ENCODE results near the gene C2orf92. TPM values are rescaled to one million over a fixed set of nuclear protein-coding genes. Genes with fewer than 3 reads are reported as not detected.
A peak's percentile ranks its signal among the peaks of the same experiment; 100 is the strongest.

The C2orf92 gene
- total RNA-seq, 2 experiments from 2014 or later: 4.0 to 5.5 TPM

DNA sequence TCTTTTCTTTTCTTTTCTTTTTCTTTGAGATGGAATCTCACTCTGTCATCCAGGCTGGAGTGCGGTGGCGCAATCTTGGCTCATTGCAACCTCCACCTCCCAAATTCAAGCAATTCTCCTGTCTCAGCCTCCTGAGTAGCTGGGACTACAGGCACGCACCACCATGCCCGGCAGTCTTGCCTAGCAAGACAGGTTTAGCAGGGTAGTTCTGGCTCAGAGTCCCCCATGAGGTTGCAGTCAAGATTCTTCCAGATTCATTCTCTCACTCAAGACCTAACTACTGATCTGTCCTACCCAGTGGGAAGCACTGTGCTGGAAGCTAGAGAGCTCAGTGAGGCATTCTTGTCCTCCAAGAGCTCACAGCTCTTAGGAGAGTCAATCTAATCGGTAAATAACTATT lies 26.2 kb downstream of the C2orf92 start:
- Mint-ChIP-seq H3K9me3 (ENCODE audit: insufficient read depth) (no peaks in the 10 kb centered on the region), H3K27me3 (ENCODE audit: low read depth) (peaks cover 2% of the 10 kb centered on the region), H3K4me3 (no peak overlapping the region), H3K27ac (no peak overlapping the region), H3K36me3 (ENCODE audit: low read depth) (no peaks in the 10 kb centered on the region), H3K4me1 (ENCODE audit: low read depth) (peaks cover 13% of the 10 kb centered on the region)
- DNase-seq: no peak
- ChIA-PET POLR2A (interaction anchor here (0.7 to 3.3 kb wide), 3 partner anchors 32 to 1173 kb away, joined by 5 to 20 read pairs (median 5); partner anchors contain the start of genes ACTR1B and COX5B), CTCF (interaction anchor here (1.2 to 7.5 kb wide), 10 partner anchors 16 to 105 kb away, joined by 3 to 176 read pairs (median 20); partner anchors contain the start of genes ACTR1B, ANKRD36B, COX5B and ZAP70)
- ATAC-seq: no peak

DNA sequence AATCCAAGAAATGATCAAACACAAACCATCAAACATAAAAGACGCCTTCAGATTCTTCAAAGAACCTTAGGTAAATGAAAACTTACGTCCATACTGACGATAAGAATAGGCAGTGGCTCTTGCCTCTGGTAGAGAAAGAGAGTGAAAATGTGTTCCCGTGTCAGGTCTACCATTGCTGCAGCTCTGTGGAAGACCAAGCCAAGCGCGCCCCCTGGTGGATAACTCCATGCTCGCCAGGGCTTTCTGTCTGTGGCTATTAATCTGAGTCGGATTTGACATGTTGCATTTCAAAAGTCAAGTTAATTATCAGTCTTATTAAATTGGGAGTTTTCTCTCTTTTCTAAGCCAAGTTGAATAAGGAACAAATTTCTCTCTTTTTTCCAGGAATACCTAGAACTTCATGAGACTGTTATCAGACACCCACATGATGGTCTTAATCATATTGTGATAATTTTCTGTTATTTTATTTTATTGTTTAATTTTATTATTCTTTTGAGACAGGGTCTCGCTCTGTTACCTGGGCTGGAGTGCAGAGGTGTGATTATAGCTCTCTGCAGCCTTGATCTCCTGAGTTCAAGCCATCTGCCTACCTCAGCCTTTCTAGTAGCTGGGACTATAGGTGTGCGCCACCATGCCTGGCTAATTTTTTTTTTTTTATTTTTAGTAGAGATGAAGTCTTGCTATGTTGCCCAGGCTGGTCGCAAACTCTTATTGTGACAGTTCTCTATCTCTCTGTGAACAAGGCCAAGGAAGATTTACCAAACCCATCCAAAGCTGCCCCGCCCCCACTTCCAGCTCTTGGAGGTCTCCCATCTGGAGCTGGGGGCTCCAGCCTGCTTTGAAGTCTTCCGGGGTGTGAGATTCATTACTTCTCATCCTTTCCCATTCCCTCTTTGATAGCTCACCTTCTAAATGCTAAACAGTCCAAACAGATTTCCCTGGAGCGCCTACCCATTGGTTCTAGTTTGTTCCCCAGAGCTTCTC lies 28.0 kb downstream of the C2orf92 start:
- ChIA-PET CTCF (interaction anchor here (0.7 to 7.5 kb wide), 28 partner anchors 9 to 1634 kb away, joined by 3 to 176 read pairs (median 6); partner anchors contain the start of genes ACTR1B, ANKRD36B, COX5B and ZAP70), POLR2A (interaction anchor here (0.7 to 3.3 kb wide), 5 partner anchors 34 to 1546 kb away, joined by 3 to 20 read pairs (median 7); partner anchors contain the start of genes ACTR1B and COX5B)
- Mint-ChIP-seq H3K4me3 (peak overlapping the region; percentile 10), H3K27me3 (ENCODE audit: low read depth) (peaks cover 2% of the 10 kb centered on the region), H3K9me3 (ENCODE audit: insufficient read depth) (no peaks in the 10 kb centered on the region), H3K36me3 (ENCODE audit: low read depth) (no peaks in the 10 kb centered on the region), H3K4me1 (ENCODE audit: low read depth) (peaks cover 13% of the 10 kb centered on the region), H3K27ac (no peak overlapping the region)
- DNase-seq (peak; percentile 96), ATAC-seq (peak; percentile 93)

DNA sequence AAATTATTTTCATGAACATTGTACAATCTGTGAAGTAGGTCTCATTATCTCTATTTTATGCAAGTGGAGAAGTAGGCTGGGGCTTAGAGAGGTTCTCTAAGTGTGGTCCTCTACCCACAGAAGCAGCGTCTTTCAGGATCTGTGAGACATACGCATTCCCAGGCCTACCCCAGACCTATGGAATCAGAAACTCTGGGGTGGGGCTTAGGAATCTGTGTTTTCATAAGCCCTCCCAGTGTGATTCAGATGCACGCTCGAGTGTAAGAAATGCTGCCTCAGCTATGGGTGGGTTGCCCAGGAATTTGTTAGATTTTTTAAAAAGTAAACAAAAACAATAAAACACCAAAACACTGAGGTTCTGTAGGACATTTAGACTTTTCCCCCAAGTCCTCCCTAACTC lies 29.0 kb downstream of the C2orf92 start:
- ATAC-seq: no peak

GRCh38 chr2:97699765-97700444 lies 30.4 kb downstream of the C2orf92 start:
- peak; percentile 84 for DNase-seq
- Mint-ChIP-seq H3K9me3 (ENCODE audit: insufficient read depth) (no peaks in the 10 kb centered on the region), H3K27ac (no peak overlapping the region), H3K4me3 (no peak overlapping the region), H3K4me1 (ENCODE audit: low read depth) (peaks cover 13% of the 10 kb centered on the region), H3K36me3 (ENCODE audit: low read depth) (no peaks in the 10 kb centered on the region), H3K27me3 (ENCODE audit: low read depth) (peaks cover 2% of the 10 kb centered on the region)
- POLR2A ChIA-PET: interaction anchor here (1.1 to 3.1 kb wide), 6 partner anchors 11 to 109 kb away, joined by 3 to 17 read pairs (median 5); partner anchors contain the start of genes COX5B and ZAP70
- peak; percentile 86 for ATAC-seq
- CTCF ChIA-PET: interaction anchor here (0.7 to 7.5 kb wide), 30 partner anchors 9 to 685 kb away, joined by 3 to 176 read pairs (median 8); partner anchors contain the start of genes ACTR1B, ANKRD36B, COX5B and ZAP70

More for the DNA sequence above, 29.0 kb downstream of the C2orf92 start:
- Mint-ChIP-seq H3K4me3 (no peak overlapping the region), H3K9me3 (ENCODE audit: insufficient read depth) (no peaks in the 10 kb centered on the region), H3K36me3 (ENCODE audit: low read depth) (no peaks in the 10 kb centered on the region), H3K4me1 (ENCODE audit: low read depth) (peaks cover 13% of the 10 kb centered on the region), H3K27me3 (ENCODE audit: low read depth) (peaks cover 2% of the 10 kb centered on the region), H3K27ac (no peak overlapping the region)
- ChIA-PET POLR2A (interaction anchor here (1.9 to 3.3 kb wide), 3 partner anchors 35 to 108 kb away, joined by 7 to 20 read pairs (median 17); partner anchors contain the start of genes ACTR1B and COX5B), CTCF (interaction anchor here (0.8 to 7.5 kb wide), 23 partner anchors 10 to 1635 kb away, joined by 3 to 176 read pairs (median 11); partner anchors contain the start of genes ACTR1B, ANKRD36B, COX5B and ZAP70)
- no peak for DNase-seq

GRCh38 chr2:97701186-97701585 lies 31.7 kb downstream of the C2orf92 start:
- ATAC-seq: no peak
- Mint-ChIP-seq H3K9me3 (ENCODE audit: insufficient read depth) (no peaks in the 10 kb centered on the region), H3K4me1 (ENCODE audit: low read depth) (peaks cover 13% of the 10 kb centered on the region), H3K27ac (no peak overlapping the region), H3K36me3 (ENCODE audit: low read depth) (no peaks in the 10 kb centered on the region), H3K4me3 (no peak overlapping the region), H3K27me3 (ENCODE audit: low read depth) (peaks cover 2% of the 10 kb centered on the region)
- CTCF ChIA-PET: interaction anchor here (1.7 to 7.5 kb wide), 8 partner anchors 10 to 66 kb away, joined by 10 to 130 read pairs (median 40); partner anchors contain the start of genes ACTR1B and ZAP70
- POLR2A ChIA-PET: no interaction called here
- DNase-seq: no peak

DNA sequence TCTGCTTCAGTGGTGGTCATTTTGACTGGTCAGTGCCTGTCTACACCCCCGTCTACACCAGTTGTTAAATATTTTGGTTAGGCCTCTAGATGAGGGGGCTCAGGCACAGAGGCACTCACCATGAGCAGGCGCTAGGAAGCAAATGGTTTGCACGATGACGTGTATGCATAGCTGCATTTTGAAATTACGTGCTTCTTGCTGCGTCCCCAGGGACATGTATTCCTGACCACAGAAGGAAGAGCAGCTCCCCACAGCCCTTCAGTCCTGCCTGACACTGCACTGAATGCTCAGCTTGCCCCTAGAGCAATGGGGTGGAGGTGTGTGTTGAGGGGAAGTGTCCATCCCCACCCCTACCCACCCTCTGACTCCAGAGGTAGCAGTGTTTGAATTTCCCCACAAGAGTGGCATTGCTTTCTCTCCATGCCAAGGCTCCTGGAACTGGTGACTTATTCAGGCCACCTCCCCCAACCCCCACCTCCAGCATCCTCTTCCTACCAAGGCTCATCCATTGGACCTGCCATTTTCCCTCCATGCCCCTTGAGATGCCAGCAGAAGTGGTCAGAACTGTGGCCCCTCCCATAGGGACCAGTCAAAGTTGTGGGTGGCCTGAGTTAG lies 32.4 kb downstream of the C2orf92 start:
- peaks cover 2% of the 10 kb centered on the region for H3K27me3 Mint-ChIP-seq (ENCODE audit: low read depth)

GRCh38 chr2:97702731-97703470 lies 33.4 kb downstream of the C2orf92 start:
- H3K4me3 Mint-ChIP-seq: no peak overlapping the region
- peaks cover 5% of the 10 kb centered on the region for H3K4me1 Mint-ChIP-seq (ENCODE audit: low read depth)
- no peaks in the 10 kb centered on the region for H3K9me3 Mint-ChIP-seq (ENCODE audit: insufficient read depth)
- no peaks in the 10 kb centered on the region for H3K36me3 Mint-ChIP-seq (ENCODE audit: low read depth)
- no peak overlapping the region for H3K27ac Mint-ChIP-seq
- ChIA-PET CTCF (interaction anchor here (0.9 to 6.6 kb wide), 3 partner anchors 38 to 682 kb away, joined by 3 to 80 read pairs (median 3); no protein-coding TSS in a partner anchor), POLR2A (no interaction called here)
- DNase-seq (no peak), ATAC-seq (no peak)
- H3K27me3 Mint-ChIP-seq (ENCODE audit: low read depth): peaks cover 2% of the 10 kb centered on the region

More for the DNA sequence above, 32.4 kb downstream of the C2orf92 start:
- no peak for ATAC-seq
- Mint-ChIP-seq H3K9me3 (ENCODE audit: insufficient read depth) (no peaks in the 10 kb centered on the region), H3K27ac (no peak overlapping the region), H3K36me3 (ENCODE audit: low read depth) (no peaks in the 10 kb centered on the region), H3K4me3 (no peak overlapping the region), H3K4me1 (ENCODE audit: low read depth) (peaks cover 9% of the 10 kb centered on the region)
- no peak for DNase-seq
- POLR2A ChIA-PET: no interaction called here
- CTCF ChIA-PET: interaction anchor here (0.9 to 7.5 kb wide), 5 partner anchors 10 to 46 kb away, joined by 3 to 130 read pairs (median 80); partner anchors contain the start of genes ACTR1B and ZAP70

GRCh38 chr2:97703741-97704140 lies 34.2 kb downstream of the C2orf92 start:
- Mint-ChIP-seq H3K4me3 (no peak overlapping the region), H3K27me3 (ENCODE audit: low read depth) (peaks cover 2% of the 10 kb centered on the region)
- POLR2A ChIA-PET: no interaction called here

GRCh38 chr2:97704989-97705388 lies 35.5 kb downstream of the C2orf92 start:
- Mint-ChIP-seq H3K9me3 (ENCODE audit: insufficient read depth) (no peaks in the 10 kb centered on the region), H3K4me1 (ENCODE audit: low read depth) (peaks cover 9% of the 10 kb centered on the region), H3K36me3 (ENCODE audit: low read depth) (peaks cover under 1% of the 10 kb centered on the region), H3K27ac (no peak overlapping the region), H3K4me3 (no peak overlapping the region), H3K27me3 (ENCODE audit: low read depth) (no peaks in the 10 kb centered on the region)
- no peak for DNase-seq
- CTCF ChIA-PET: interaction anchor here (2.9 to 15.9 kb wide), 2 partner anchors 39 to 114 kb away, joined by 15 to 265 read pairs; partner anchors contain the start of gene ANKRD36B
- no peak for ATAC-seq
- POLR2A ChIA-PET: no interaction called here

More at GRCh38 chr2:97703741-97704140, 34.2 kb downstream of the C2orf92 start:
- no peaks in the 10 kb centered on the region for H3K9me3 Mint-ChIP-seq (ENCODE audit: insufficient read depth)
- CTCF ChIA-PET: interaction anchor here (1.1 to 15.9 kb wide), 4 partner anchors 40 to 681 kb away, joined by 3 to 265 read pairs (median 48); partner anchors contain the start of gene ANKRD36B
- H3K4me1 Mint-ChIP-seq (ENCODE audit: low read depth): peaks cover 5% of the 10 kb centered on the region
- no peaks in the 10 kb centered on the region for H3K36me3 Mint-ChIP-seq (ENCODE audit: low read depth)
- DNase-seq (no peak), ATAC-seq (no peak)
- no peak overlapping the region for H3K27ac Mint-ChIP-seq

DNA sequence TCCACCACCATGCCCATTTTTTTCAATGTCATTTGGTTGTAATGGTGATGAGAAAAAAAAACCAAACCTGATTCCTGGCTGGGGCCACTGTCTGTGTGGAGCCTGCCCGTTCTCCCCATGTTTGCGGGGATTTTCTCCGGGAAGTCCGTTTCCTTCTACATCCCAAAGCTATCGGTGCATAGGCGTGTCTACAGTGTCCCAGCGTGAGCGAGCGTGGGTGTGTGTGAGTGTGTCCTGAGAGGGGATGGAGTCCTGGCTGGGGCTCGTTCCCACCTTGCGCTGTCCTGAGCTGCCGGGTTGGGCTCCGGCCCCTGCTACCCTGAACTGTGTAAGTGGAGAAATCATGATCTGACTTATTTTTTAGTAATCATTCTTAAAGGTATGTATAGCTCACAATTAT lies 36.6 kb downstream of the C2orf92 start:
- POLR2A ChIA-PET: interaction anchor here (1.0 kb wide), 1 partner anchor 8 kb away, joined by 3 read pairs; no protein-coding TSS in a partner anchor
- no peaks in the 10 kb centered on the region for H3K9me3 Mint-ChIP-seq (ENCODE audit: insufficient read depth)
- CTCF ChIA-PET: interaction anchor here (2.9 to 15.9 kb wide), 2 partner anchors 38 to 115 kb away, joined by 15 to 265 read pairs; partner anchors contain the start of gene ANKRD36B
- H3K4me3 Mint-ChIP-seq: no peak overlapping the region
- ATAC-seq (no peak), DNase-seq (no peak)
- no peaks in the 10 kb centered on the region for H3K27me3 Mint-ChIP-seq (ENCODE audit: low read depth)
- peaks cover 2% of the 10 kb centered on the region for H3K36me3 Mint-ChIP-seq (ENCODE audit: low read depth)
- H3K27ac Mint-ChIP-seq: no peak overlapping the region
- H3K4me1 Mint-ChIP-seq (ENCODE audit: low read depth): peaks cover 15% of the 10 kb centered on the region
